COLO668 (cell line): ENCODE results near the gene NR6A1.

ENCODE experiments used
- DNase-seq: peaks from one replicate; lab custom pipeline; 2025; ENCODE audit not compliant: unreplicated experiment; lab: John Stamatoyannopoulos, UW

Gene NR6A1

GRCh38 chr9:124541824-124542223 lies 229.3 kb downstream of the NR6A1 start:
- no peak for DNase-seq

- DNase-seq: no peak
Observed at GRCh38 chr9:124537926-124538325, 233.2 kb downstream of the NR6A1 start.

GRCh38 chr9:124535846-124536245 lies 235.3 kb downstream of the NR6A1 start:
- no peak for DNase-seq

- DNase-seq: no peak
Observed at GRCh38 chr9:124532897-124533296, 238.2 kb downstream of the NR6A1 start.

- no peak for DNase-seq
Observed at GRCh38 chr9:124531115-124531514, 240.0 kb downstream of the NR6A1 start.

- no peak for DNase-seq
Observed at GRCh38 chr9:124530246-124530645, 240.9 kb downstream of the NR6A1 start.

- no peak for DNase-seq
Observed at GRCh38 chr9:124527781-124528180, 243.3 kb downstream of the NR6A1 start.

- no peak for DNase-seq
Observed at GRCh38 chr9:124526174-124526573, 244.9 kb downstream of the NR6A1 start.

DNA sequence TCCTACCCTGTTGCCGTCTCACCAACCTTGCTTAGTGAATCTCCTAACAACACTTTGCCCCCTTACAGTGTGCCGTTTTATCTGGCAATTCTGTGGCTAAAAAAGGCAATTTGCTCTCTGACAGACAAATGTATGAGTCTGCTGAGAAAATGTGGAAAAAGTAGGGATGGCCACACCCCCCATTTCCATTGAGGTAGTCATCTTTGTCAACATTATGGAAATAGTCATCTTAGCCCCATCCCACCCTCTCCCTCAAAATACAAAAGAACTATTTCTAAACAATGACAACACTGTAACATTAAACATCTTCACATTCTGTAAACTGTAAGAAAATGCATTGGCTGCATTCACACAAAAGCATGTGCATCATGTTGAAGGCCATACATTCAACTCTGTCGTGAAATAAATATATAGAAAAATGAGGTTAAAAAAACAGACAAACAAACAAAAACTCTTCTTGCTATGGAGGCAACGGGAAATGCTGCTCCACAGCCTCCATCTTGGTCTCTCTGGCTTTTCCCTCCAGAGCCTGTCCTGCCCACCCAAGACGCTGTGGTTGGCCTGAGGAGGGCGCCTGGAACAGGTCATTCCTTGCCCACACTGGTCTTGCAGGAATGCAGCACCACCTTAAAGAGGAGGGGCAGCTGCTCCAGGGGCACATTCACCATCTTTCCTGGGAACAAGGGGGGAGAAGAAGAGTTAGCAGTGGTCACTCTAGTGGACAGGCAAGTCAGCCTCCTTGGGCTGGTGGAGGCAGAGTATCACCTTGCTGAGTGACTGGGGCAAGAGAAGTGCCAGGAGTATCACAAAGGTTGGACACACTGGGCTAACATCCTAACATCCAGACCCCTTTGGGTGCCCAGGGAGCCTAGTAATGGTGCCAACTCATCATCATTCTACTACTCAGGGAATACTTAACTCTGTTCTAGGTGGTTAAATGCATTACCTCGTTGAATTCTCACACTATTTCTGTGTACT lies 248.7 kb downstream of the NR6A1 start:
- DNase-seq: no peak

DNA sequence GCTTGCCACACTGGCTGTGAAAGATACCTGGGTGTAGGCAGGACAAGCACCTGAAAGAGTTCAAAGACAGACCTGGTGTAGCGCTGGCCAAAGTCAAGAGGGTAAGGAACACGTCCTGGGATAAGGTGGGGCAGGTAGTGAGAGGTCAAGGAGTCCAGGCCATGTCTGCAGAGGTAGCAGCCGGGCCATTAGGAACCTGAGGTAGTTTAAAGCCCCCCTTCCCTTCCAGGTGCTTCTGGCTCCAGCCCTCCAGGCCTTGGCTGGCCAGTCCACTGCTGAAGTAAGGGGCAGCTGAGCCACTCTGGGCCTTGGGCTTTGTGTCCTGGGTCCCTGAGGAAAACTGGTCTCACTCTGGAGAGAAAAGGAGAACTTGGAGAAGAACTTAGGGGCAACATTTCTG lies 250.0 kb downstream of the NR6A1 start:
- no peak for DNase-seq

DNA sequence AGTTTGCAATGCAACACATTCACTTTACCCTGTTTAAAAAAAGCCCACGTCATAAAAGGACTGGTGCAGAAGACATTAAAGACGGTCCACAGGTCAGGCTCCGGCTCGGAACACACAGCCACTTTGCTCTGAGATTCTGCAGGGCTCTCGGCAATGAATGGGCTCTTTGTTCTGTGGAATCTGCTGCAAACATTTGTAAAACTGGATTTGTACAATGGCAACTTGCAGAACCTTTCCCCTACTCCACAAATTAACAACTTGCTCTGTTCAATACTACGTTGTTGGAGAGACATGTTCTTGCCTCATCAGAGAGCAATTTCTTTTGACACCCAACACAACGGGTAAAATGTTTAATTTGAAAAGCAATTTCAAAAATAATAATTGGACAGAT lies 250.9 kb downstream of the NR6A1 start:
- DNase-seq: no peak

DNA sequence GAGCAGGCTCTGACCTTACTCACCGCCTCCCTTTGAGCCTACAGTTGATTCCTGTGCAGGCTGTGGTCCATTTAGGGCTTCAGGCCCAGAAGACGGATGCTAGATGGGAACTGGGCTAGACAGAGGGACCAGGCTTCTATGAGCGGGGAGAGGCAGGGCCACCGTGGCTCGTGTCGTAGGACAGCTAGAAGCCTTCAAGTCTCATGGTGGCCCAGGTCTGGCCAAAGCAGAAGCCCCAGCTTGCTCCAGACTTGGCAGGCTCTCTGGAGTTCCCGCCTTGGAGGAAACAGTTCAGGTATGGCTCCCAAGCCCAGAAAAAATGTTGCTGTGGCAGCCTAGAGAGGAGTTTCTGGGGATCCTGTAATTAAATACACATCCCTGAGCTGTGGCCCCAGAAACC lies 253.0 kb downstream of the NR6A1 start:
- DNase-seq: no peak

- DNase-seq: no peak
Observed at GRCh38 chr9:124517600-124517999, 253.5 kb downstream of the NR6A1 start.

- DNase-seq: no peak
Observed at GRCh38 chr9:124514874-124515273, 256.2 kb downstream of the NR6A1 start.

- DNase-seq: no peak
Observed at GRCh38 chr9:124514125-124514524, 257.0 kb downstream of the NR6A1 start.

DNA sequence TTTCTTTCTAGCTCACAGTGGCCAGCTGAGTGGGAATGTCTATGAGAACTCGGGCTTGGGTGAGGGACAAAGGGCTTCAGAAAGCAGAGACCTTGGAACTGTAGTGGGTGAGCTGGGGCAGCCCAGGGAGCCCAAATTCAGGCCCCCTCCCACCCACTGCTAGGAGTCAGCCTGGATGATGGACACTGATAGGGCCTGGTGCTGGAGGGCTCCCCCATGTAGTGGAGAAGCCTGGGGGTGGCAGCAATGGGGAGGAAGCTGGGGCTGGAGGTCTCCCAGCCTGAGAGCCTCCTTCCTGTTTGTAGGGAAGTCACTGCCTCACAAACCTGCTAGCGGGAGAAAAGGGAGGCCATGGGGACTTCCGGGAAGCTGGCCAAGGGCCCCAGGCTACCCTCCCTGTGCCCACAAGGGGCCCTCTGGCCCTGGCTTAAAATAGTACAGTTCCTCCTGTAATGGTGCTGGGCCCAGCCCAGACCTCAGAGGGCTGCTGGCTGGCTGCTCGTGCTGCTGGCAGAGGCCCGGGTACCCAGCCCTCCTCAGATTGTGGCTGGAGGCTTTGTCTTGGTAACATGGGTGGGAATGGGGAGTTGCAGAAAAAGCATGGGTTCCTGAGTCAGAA lies 257.6 kb downstream of the NR6A1 start:
- no peak for DNase-seq

DNA sequence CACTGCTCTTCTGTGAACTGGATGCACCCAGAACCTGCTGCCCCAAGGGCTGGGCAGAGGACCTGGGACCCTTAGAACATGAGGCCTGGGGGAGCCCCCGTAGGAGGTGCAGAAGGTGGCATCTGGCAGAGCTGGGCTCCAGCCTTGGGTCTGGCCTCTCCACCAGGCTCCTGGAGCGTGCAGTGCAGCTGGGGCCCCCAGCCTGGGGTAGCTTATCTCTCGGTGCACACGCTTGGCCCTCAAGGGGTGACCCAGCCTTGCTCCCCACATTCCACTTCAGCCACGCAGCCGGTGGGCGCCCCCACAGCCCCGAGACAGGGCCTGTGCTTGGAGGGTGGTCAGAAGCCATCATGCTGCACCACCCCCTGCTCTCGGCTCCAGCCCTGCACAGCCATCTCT lies 258.3 kb downstream of the NR6A1 start:
- DNase-seq: no peak

DNA sequence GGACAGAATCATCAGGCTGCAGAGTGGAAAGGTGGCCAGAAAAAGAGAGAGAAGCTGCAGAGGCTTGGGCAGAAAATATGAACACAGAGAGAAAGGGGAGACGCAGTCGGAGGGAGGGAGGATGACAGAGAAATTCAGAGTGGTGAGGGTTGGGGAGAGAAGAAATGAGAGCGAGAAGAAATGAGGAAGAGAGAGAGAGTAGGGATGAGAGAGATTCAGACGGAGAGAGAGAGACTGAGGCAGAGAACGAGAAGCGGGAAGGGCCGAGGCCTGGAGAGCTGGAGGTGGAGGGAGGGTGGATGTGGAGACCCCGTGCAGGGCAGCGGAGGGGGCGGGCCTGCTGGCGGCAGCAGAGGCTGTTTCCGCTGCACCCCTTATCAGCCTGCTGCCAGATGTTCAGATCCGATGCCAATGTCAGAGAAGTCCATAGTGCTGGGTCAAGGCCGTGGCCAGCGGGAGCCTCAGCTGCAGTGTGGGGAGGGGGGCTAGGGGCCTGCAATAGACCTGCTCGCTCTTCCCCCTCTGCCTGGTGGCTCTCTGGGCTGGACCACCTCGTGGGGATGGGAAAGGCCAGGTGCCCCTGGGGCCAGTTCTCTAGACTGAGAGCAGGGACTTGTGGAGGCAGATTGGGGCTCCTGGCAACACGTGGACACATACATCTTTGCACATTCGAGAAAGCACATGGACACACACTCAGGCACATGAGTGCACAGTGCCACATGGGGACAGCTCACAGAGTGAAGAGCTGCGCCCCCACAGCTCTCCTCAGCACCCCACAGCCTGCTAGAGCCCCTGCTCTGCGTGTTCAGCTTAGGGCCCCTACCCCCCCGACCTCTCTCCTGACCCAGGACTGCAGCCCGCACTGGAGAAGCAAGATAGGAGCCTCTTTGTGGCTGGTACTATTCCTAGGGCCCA lies 259.0 kb downstream of the NR6A1 start:
- DNase-seq: no peak

DNA sequence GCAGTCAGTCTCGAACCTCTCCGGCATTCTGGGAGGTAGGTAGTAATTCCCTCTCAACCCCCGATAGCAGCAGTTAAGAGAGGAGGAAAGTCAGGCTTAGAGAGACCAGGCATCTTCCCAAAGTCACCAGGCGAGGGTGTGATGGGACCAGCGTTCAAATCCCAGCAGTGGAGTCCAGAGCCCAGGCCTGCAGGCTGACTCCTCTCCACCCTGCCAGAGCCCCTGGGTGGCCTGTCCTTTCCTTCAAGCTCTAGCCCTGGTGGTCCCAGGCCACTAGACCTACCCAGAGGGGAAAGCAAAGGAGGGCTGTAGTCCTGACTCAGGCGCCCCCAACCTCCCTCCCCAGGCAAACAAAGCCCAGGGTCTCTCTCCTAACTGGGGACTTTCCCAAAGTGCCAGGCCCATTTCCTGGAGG lies 259.7 kb downstream of the NR6A1 start:
- DNase-seq: no peak

DNA sequence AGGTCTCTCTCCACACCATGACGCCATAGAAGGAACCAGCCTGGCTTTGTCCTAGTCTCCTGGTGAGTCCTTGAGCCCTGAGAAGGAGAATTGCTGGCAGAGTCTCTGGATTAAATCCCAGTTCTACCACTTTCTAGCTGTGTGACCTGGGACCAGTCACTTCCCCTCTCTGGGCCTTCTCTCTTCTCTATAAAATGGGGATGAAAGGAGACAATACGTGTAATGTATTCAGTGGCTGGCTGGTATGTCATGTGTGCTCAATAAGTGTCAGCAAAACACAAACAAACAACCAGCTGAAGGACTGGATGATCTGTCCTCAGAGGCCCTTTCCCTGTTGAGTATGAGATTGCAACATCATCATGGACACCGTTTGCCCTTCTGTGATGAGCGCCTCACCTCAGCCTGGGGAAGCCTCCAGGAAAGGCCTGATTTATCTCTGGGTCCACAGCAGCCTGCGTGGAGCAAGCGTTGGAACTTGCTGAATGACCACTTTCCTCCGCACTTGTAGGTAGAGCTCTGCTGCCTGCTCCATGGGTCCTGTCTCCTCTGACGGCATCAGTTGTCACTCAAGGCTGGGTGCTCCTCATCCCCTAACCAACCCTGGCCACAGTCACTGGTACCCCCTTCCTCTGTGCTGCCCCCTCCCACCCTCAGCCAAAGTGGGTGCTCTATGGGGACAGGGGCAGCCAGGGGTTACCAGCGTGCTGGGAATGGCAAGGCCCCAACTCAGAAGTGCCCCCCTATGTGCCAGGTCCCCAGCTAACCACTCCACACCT lies 260.3 kb downstream of the NR6A1 start:
- no peak for DNase-seq
